Ovary (tissue), 9 donors: Measurements from ENCODE around the gene LSMEM2. TPM values are rescaled to one million over a fixed set of nuclear protein-coding genes. Genes with fewer than 3 reads are reported as not detected.

Experiments
- DNase-seq, 5 donors: peaks; one replicate each; pipeline ENCODE4 v3.0.0-alpha.2; 2019 to 2020
- H3K27ac ChIP-seq, 2 donors: fragments of 200-600 bp; one replicate each; pipeline versions ENCODE4 v1.5.1 to v1.8.0; 2019 to 2022
- H3K27me3 ChIP-seq: fragments of 200-600 bp; one replicate; pipeline ENCODE4 v1.8.0; 2022
- H3K36me3 ChIP-seq: fragments of 200-600 bp; sonication (generic); one replicate; pipeline ENCODE4 v1.5.1; 2019
- H3K4me1 ChIP-seq: one replicate; pipeline ENCODE4 v1.8.1; 2013; ENCODE audit warnings: mild to moderate bottlenecking, moderate library complexity; ENCODE audit not compliant: insufficient read depth
- H3K4me3 ChIP-seq: fragments of 200-600 bp; sonication (generic); one replicate; pipeline ENCODE4 v1.5.1; 2017
- H3K9me3 ChIP-seq, 2 donors: fragments of 200-600 bp in 1 of 2; sonication (generic) in 1 of 2; one replicate each; pipeline versions ENCODE4 v1.5.1 to v1.8.1; 2013 to 2019; ENCODE audit warnings: mild to moderate bottlenecking in 1 of 2, moderate library complexity in 1 of 2
- EP300 ChIP-seq: sonication (generic); formaldehyde crosslinking; IDR thresholded peaks from one replicate; pipeline ENCODE4 v1.6.1; 2017; ENCODE audit warnings: antibody characterized with exemption
- POLR2A ChIP-seq: fragments of 450-650 bp; IDR thresholded peaks from one replicate; pipeline ENCODE4 v1.6.1; 2017; ENCODE audit warnings: antibody characterized with exemption, mild to moderate bottlenecking, moderate library complexity
- WGBS, 3 donors: extraction: QIAGEN DNeasy Blood & Tissue Kit in 1 of 3; methylation state at CpG; one replicate each; pipeline versions ENCODE4 v1.1.5 to v1.1.7; 2013 to 2017; 5-methylcytosine and 5-hydroxymethylcytosine counted together
- intact Hi-C, 4 donors: fragments of 100-400 bp; cut with DNase I; formaldehyde crosslinking; loops; one replicate each; pipeline versions ENCODE4 v1.11.0 to v1.15.1; 2022 to 2023
- polyA plus RNA-seq, 2 donors: library from polyadenylated mRNA; stranded (reverse); fragments of 200-250 nt in 1 of 2; fragments of 350-450 nt in 1 of 2; fragmentation: Illumina TruSeq in 1 of 2; extraction: RNeasy Lipid Tissue Mini Kit (QIAGEN cat#74804) in 1 of 2; gene quantifications; one replicate each; pipeline ENCODE4 v1.2.3, GENCODE V29; 2013 to 2014
- total RNA-seq, 7 donors: library from RNA; depleted of rRNA in 2 of 7; stranded (reverse); fragments of >200 nt in 2 of 7; fragmentation: NEBNext Ultra II Directional in 3 of 7; extraction: Animal tissue kit (Norgen Biotek cat#: 25700) in 3 of 7; gene quantifications; one replicate each; pipeline versions ENCODE4 v1.1.0 to v1.2.4, GENCODE V29; 2016 to 2023
- TF ChIP-seq, protein P1 (sequence below), 3 donors: fragments of 450-650 bp in 2 of 3; fragments of 200-600 bp in 1 of 3; IDR thresholded peaks; one replicate each; pipeline versions ENCODE4 v1.5.1 to v1.8.0; 2016 to 2022; ENCODE audit warnings: antibody characterized with exemption in 3 of 3, mild to moderate bottlenecking in 1 of 3
- donor health status: DM: no; HTN: no; CAD: no; lungs with moderate emphysema.
- donor health status: DM: no; HTN: no; CAD: no.
- donor health status: Bipolar disorder and iron deficiency.
- donor health status: DM: yes; HTN: yes; CAD: no.
- donor health status: DM: no; HTN: no; CAD: no.
- donor health status: DM: yes; HTN: yes; CAD: no.

The LSMEM2 gene
- total and polyA plus RNA-seq, 9 donors = 0.42 to 1.4 (median 0.76) TPM; not detected in 2

DNA sequence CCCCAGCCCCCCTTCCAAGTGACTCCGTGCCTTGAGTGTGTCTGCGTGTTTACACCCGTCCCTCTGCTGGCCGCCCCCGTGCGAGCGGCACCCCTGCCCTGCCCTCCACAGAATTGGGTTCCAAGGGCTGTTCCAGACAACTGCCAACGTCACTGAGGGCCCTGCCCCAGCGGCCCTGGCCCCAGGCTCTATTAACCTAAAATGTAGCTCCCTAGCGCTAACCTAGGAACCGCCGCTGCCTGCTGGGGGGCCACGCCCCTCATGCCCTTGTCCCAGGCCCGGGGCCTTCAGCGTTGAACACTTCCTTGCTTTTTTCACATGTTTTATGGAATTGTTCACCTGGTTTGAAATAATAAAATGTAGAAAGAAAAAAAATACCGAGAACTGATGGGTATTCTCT, 19.9 kb upstream of the LSMEM2 start:
- intact Hi-C loops = loop anchor here in 1 of 4 donors (2.0 kb wide), 1 partner anchor 16 kb away; no protein-coding TSS in a partner anchor
- Histone ChIP-seq H3K27ac (peak overlapping the region; percentile 97 to 99), H3K36me3 (no peaks in the 10 kb centered on the region), H3K9me3 (no peaks in the 10 kb centered on the region), H3K27me3 (no peaks in the 10 kb centered on the region), H3K4me3 (no peak overlapping the region), H3K4me1 (peaks cover 17% of the 10 kb centered on the region)
- WGBS, 3 donors = 82 to 86% (median 83%) methylated on average over 16 of the region's 16 CpGs
- DNase-seq = peak in 2 of 5 donors; percentile 41 to 50
- TF ChIP-seq EP300 (no peak), POLR2A (no peak)
- TF ChIP-seq, protein P1, sequence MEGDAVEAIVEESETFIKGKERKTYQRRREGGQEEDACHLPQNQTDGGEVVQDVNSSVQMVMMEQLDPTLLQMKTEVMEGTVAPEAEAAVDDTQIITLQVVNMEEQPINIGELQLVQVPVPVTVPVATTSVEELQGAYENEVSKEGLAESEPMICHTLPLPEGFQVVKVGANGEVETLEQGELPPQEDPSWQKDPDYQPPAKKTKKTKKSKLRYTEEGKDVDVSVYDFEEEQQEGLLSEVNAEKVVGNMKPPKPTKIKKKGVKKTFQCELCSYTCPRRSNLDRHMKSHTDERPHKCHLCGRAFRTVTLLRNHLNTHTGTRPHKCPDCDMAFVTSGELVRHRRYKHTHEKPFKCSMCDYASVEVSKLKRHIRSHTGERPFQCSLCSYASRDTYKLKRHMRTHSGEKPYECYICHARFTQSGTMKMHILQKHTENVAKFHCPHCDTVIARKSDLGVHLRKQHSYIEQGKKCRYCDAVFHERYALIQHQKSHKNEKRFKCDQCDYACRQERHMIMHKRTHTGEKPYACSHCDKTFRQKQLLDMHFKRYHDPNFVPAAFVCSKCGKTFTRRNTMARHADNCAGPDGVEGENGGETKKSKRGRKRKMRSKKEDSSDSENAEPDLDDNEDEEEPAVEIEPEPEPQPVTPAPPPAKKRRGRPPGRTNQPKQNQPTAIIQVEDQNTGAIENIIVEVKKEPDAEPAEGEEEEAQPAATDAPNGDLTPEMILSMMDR (IDR thresholded peaks at IDR 0.05) = no peak

DNA sequence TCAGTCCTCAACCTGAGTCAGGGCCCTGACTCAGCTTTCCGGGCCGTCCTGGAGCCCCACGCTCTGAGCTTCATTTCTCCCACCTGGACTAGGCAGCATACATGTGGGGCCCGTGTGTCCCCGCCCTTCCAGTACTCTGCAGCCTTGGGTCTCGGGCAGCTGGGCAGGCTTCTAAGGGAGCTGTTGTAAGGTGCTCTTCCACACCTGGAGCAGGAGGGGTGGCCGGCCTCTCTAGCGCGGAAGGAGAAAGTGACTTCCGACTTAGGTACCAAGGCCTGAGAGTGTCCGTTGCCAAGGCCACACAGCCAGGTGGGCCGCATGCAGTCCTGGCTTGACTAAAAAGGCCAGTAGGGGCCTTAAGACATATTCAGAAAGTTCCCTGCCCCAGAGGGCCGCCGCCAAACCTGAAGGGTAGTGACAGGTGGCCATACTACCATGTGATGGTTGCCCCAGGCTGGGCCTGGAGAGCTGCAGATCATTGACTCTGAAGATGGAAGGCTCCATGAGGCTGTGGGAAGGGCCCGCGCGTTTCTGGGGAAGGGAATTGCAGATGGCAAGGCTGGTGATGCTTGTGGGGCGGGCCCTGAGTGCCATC, 19.4 kb upstream of the LSMEM2 start:
- peaks cover 17% of the 10 kb centered on the region for H3K4me1 ChIP-seq
- 52 to 56% (median 53%) methylated on average over 18 of the region's 18 CpGs for WGBS, 3 donors
- intact Hi-C loops = loop anchor here in 1 of 4 donors (2.0 to 10.0 kb wide), 2 partner anchors 15 to 65 kb away; partner anchors contain the start of genes HYAL2 and TUSC2
- no peaks in the 10 kb centered on the region for H3K9me3 ChIP-seq
- peak in 1 of 5 donors; percentile 54 for DNase-seq
- H3K27me3 ChIP-seq = no peaks in the 10 kb centered on the region
- H3K4me3 ChIP-seq = no peak overlapping the region
- peak overlapping the region; percentile 97 to 99 for H3K27ac ChIP-seq
- no peaks in the 10 kb centered on the region for H3K36me3 ChIP-seq
- TF ChIP-seq, protein P1 (IDR thresholded peaks at IDR 0.05) = no peak
- TF ChIP-seq EP300 = no peak
- no peak for TF ChIP-seq POLR2A

DNA sequence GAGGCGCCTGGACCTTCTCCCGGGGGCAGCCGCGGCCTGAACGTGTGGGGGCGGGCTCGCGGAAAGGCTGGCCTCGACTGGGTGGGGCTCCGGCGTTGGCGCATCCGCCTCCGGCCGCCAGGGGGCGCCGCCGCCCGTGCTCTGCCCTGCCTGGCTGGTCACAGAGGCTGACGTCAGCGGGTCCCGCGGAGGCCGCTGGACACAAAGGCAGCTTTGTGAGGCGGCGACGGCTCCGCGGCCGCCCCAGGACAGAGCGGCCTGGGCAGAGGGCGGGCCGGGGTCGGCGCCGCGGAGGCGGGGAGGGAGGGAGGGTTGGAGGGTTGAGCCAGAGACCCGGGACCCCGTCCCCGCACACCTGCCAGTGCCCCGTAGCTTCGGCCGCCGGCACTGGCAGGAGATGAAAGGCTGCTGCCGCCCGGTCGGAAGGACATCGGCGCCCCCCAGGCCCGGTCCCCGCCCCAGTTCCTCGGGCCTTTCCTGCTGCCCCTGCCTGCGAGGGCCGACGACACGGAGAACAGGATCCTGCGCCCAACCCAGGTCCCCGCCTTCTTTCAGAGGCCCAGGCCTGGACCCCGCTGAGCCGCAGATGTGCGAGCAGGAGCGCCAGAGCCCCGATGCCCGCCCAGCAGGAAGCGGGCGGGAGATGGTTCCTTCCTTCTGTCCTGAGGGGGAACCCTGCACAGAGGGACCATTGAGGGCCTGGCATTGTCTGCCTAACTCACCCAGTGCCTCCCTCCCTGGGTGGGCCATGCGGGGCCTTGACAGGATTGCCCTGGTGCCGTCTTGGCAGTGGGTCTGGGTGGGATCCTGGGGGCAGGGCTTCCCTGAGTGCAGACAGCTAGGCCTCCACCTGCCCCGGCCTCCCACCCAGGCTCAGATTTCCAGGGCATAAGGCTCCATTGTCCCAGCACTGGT, 18.6 kb upstream of the LSMEM2 start:
- H3K4me1 ChIP-seq = peaks cover 22% of the 10 kb centered on the region

More for the DNA sequence above, 18.6 kb upstream of the LSMEM2 start:
- peak overlapping the region; percentile 60 for H3K4me3 ChIP-seq
- WGBS, 3 donors = 1 to 4% (median 1%) methylated on average over 29 to 70 of the region's 70 CpGs
- peak; percentile 93 to 97 (median 96) for DNase-seq
- H3K9me3 ChIP-seq = no peaks in the 10 kb centered on the region
- intact Hi-C loops = loop anchor here in 1 of 4 donors (10.0 kb wide), 1 partner anchor 65 kb away; the partner anchor contains the start of genes HYAL2 and TUSC2
- H3K27me3 ChIP-seq = no peaks in the 10 kb centered on the region
- TF ChIP-seq POLR2A (peak; percentile 92), EP300 (no peak)
- TF ChIP-seq, protein P1 (IDR thresholded peaks at IDR 0.05) = peak; percentile 99 to 100 (median 100)
- peak overlapping the region; percentile 97 to 99 for H3K27ac ChIP-seq
- no peaks in the 10 kb centered on the region for H3K36me3 ChIP-seq
